Activated naive CD8-positive, alpha-beta T cell treated with anti-CD3 and anti-CD28 coated beads, Interleukin-2, amount 50 U/mL, for 24 hours (primary cell): ENCODE data around the gene CFAP92.
A peak's percentile ranks its signal among the peaks of the same experiment; 100 is the strongest.

Experiments used
- ATAC-seq: fragments of 150-1000 bp; cut with Tn5 transposase; one replicate; pipeline ENCODE4 v1.10.0; 2021
- DNase-seq: peaks from one replicate; pipeline ENCODE4 v3.0.0; 2021
- H3K27ac Mint-ChIP-seq: one replicate; pipeline ENCODE4 v1.8.0; 2021; ENCODE audit warnings: mild to moderate bottlenecking, mixed read lengths
- H3K27me3 Mint-ChIP-seq: one replicate; pipeline ENCODE4 v1.8.0; 2021; ENCODE audit warnings: mixed read lengths
- H3K36me3 Mint-ChIP-seq: one replicate; pipeline ENCODE4 v1.8.0; 2021; ENCODE audit warnings: low read depth, mixed read lengths
- H3K4me1 Mint-ChIP-seq: one replicate; pipeline ENCODE4 v1.8.0; 2021; ENCODE audit warnings: mixed read lengths
- H3K4me3 Mint-ChIP-seq: one replicate; pipeline ENCODE4 v1.8.0; 2021; ENCODE audit warnings: mild to moderate bottlenecking, moderate library complexity, mixed read lengths
- H3K9me3 Mint-ChIP-seq: one replicate; pipeline ENCODE4 v1.8.0; 2021; ENCODE audit warnings: mixed read lengths

The CFAP92 gene, protein sequence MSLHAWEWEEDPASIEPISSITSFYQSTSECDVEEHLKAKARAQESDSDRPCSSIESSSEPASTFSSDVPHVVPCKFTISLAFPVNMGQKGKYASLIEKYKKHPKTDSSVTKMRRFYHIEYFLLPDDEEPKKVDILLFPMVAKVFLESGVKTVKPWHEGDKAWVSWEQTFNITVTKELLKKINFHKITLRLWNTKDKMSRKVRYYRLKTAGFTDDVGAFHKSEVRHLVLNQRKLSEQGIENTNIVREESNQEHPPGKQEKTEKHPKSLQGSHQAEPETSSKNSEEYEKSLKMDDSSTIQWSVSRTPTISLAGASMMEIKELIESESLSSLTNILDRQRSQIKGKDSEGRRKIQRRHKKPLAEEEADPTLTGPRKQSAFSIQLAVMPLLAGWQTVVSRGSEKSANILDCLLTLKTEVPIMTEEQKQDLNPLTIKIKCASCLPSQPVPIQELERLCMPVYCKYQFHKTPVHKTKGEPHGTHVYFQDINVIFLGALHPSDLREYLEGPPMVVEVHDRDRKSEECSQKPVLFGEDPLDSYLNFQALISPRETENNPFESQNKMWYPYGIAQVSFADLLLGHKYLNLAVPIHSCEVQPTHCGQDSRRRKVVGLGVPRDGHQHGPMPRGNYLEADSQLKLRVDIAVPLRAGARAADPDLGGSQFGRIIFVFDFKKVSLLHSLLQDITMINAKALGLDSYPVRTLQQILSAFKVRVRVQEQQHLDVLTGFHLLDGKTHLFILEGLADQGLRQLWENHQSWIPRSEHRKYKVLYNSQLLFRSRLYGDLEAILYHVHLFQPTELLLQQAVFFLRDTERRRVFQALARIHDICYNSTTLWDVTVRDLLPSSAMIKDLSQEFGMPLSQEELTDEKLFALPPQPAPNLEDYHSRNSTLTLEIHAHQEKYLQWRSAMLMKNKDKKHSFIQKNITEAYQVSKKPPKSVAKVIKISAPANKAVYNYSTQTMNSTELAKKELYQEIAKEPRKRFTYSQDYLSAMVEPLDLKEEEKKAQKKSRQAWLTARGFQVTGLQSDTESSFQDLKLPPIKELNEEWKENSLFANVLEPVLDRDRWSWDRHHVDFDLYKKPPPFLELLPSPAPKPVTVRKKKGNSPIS

DNA sequence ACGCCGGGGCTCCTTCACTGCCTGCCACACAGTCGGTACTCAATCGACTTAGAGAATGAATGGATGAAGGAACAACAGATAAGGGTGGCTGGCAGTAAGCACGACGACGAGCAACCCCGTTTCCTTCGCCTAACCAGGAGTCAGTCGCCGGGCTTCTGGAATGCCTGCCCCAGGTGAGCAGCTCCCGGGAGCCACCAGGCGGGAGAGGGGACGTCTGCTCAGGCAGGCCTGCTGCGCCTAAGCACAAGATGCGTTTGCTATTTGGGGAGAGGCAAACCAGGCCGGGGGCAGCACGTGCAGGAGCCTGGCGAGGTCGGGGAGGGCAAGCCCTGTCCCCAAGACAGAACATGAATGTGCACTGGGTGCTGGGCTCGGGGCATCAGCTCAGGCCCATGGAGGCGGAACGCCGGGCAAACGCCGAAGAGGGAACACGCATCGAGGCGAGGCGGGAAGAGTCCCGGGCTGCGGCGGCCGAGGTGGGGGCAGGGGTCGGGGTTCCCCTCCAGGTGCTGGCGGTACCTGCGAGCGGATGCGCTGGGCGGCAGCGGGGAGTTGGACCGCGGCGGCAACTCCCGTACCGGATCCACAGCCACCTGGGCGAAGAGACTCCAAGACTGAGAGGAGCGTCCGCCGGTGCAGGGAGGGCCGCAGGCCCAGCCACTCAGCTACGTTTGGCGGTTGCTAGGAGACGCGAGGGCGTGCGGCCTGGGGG is at the start of gene CFAP92:
Gene CFAP92 (minus strand): TSS at position 616 of the 712 bp plus-strand sequence. CDS start 772 bp downstream, outside the sequence.
- no peak within 1 kb of the TSS for H3K27ac Mint-ChIP-seq
- peaks cover 24% of the 10 kb centered on the region for H3K4me1 Mint-ChIP-seq
- peak; percentile 92 for DNase-seq
- H3K36me3 Mint-ChIP-seq = no peaks in the 10 kb centered on the region
- H3K4me3 Mint-ChIP-seq = peak within 1 kb of the TSS; percentile 47
- ATAC-seq = peak; percentile 91
- H3K27me3 Mint-ChIP-seq = no peaks in the 10 kb centered on the region
- no peaks in the 10 kb centered on the region for H3K9me3 Mint-ChIP-seq

DNA sequence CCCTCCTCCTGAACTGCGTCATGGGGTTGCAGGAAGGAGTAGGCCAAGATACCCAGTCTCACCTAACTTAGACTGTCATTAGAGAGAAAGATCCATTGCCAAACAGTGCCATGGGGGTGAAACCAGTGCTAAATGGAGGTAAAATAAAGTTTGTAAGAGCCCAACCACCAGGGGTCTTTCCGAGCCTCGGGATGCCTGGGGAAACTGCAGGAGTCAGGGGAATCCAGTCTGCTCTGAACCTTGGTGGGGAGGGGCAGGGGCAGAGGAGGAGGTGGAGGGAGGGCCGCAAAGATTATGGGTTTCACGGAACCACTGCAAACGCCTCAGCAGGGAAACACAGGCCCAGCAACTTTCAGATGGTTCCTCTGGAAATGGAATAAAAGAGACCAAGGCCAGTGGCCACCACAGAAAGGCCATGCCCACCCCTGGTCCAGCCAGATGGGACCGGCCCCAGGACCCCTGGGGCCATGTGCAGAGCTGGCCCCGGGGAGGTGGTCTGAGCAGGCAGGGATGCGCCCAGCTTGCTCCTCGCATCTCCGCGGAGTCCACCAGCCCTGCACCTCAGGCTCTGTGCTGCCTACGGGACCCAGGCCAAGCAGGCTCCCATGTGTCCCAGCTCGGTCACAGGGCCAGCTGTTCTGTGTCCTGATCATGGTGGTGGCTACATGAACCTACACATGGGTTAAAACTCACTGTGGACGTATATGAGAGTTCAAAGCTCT is 46.9 kb upstream of the CFAP92 start:
- Mint-ChIP-seq H3K9me3 (no peaks in the 10 kb centered on the region), H3K36me3 (no peaks in the 10 kb centered on the region), H3K27ac (no peak overlapping the region), H3K27me3 (peaks cover 21% of the 10 kb centered on the region), H3K4me3 (no peak overlapping the region), H3K4me1 (peaks cover 5% of the 10 kb centered on the region)
- DNase-seq = no peak
- no peak for ATAC-seq

DNA sequence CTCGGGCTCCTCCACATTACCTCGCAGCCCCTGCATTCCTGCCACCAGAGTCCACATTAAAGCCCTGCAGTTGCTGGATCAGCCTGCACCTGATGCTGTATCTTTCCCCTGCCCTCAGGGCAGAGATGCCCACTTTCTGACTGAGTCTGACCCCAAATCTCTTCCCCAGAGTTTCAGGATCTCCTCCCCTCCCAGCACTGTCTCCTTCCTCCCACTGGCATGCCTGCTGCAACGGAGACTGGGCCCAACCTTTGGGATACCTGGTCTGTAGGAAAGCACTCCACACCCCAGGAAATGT is 46.1 kb upstream of the CFAP92 start:
- H3K27me3 Mint-ChIP-seq = peaks cover 21% of the 10 kb centered on the region
- no peaks in the 10 kb centered on the region for H3K9me3 Mint-ChIP-seq
- ATAC-seq (no peak), DNase-seq (no peak)
- H3K27ac Mint-ChIP-seq = no peak overlapping the region
- H3K4me3 Mint-ChIP-seq = no peak overlapping the region
- H3K36me3 Mint-ChIP-seq = no peaks in the 10 kb centered on the region
- H3K4me1 Mint-ChIP-seq = peaks cover 11% of the 10 kb centered on the region

DNA sequence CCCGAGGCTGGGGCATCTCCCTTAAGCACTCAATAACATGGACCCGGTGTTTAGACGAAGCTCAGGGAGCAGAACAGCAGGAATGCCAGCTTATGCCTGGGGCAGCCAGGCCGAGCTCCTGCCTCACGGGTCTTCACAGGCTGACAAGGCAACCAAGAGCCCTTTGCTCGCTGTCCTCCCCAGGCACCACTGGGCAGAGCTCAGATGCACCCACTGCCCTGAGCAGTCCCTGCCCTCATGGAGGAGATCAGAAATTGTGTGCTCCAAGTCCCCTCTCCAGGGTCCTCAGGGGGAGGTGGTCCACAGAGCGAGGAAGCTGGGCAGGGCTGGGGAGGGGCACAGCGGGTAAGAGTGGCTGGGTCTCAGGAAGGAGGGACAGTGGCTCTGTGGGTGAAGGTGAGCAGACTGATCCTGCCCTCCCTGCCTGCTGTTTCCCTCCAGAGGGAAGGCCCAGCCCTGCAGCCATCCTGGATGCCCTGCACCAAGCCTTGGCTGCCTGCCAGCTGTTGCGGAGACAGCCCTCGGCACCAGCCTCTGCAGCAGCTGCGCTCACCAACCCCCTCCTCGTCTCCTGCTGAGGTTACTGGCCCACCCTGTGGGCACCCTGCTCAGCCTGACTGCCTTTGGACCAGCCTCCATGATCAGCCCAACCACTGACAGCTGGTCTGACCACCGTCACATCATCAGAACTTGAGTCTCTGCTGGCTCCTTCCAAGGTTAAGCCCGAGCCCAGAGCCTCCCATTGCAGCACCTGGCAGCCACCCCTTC is 45.6 kb upstream of the CFAP92 start:
- Mint-ChIP-seq H3K27me3 (peaks cover 17% of the 10 kb centered on the region), H3K9me3 (no peaks in the 10 kb centered on the region), H3K4me1 (peaks cover 12% of the 10 kb centered on the region), H3K36me3 (no peaks in the 10 kb centered on the region), H3K4me3 (no peak overlapping the region), H3K27ac (no peak overlapping the region)
- DNase-seq (no peak), ATAC-seq (no peak)

DNA sequence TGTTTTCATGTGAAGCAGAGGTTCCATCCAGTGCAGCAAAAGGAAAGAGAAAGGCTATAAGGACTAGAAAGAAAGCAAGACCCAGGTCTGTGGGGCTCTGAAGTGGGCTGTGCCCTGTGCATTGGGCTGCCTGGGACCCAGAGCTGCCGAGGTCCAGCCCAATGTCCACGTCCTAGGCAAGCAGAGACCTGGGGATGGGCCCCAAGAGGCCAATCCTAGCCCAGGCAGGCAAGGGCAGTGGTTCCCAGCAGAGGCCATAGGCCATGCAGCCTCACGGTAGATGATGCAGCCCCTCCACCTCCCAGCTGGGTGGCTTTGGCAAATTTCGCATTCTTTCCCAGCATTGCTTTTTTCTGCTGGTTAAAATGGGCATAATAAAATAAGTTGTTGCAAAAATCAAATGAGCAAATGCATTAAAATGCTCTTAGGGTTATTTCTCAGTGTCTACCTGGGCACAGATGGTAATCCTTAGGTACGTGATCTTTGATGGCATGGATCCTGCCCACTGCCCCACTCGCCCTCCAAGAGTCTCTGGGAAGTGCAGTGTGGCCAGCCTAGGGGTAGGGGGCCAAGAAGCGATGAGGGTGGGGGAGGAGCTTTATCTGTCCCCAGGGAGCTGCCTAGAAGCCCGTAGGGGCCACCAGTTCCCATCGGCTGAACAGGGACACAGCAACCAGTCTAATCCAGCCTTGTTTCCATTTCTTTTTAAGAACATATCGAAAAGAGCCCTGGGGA is 44.4 kb upstream of the CFAP92 start:
- no peak overlapping the region for H3K27ac Mint-ChIP-seq
- no peaks in the 10 kb centered on the region for H3K9me3 Mint-ChIP-seq
- H3K4me3 Mint-ChIP-seq = no peak overlapping the region
- peaks cover 15% of the 10 kb centered on the region for H3K27me3 Mint-ChIP-seq
- no peak for ATAC-seq
- no peaks in the 10 kb centered on the region for H3K36me3 Mint-ChIP-seq
- peaks cover 12% of the 10 kb centered on the region for H3K4me1 Mint-ChIP-seq
- no peak for DNase-seq

DNA sequence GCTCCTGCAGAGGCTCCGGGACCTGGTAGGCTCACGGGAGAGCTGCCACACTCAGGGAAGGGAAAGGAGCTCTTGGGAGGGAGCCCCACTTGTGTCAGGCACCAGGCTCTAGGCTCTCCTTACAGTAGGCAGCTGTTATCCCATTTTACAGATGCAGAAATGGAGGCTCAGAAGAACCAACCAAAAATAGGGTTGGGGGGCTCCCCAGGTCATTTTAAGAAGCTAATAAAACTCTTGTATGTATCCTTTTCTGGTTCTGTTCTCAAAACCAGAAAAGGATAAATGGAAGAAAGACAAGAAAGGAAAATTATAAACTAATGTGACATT is 43.2 kb upstream of the CFAP92 start:
- no peaks in the 10 kb centered on the region for H3K9me3 Mint-ChIP-seq
- H3K27me3 Mint-ChIP-seq = peaks cover 9% of the 10 kb centered on the region
- H3K36me3 Mint-ChIP-seq = no peaks in the 10 kb centered on the region

DNA sequence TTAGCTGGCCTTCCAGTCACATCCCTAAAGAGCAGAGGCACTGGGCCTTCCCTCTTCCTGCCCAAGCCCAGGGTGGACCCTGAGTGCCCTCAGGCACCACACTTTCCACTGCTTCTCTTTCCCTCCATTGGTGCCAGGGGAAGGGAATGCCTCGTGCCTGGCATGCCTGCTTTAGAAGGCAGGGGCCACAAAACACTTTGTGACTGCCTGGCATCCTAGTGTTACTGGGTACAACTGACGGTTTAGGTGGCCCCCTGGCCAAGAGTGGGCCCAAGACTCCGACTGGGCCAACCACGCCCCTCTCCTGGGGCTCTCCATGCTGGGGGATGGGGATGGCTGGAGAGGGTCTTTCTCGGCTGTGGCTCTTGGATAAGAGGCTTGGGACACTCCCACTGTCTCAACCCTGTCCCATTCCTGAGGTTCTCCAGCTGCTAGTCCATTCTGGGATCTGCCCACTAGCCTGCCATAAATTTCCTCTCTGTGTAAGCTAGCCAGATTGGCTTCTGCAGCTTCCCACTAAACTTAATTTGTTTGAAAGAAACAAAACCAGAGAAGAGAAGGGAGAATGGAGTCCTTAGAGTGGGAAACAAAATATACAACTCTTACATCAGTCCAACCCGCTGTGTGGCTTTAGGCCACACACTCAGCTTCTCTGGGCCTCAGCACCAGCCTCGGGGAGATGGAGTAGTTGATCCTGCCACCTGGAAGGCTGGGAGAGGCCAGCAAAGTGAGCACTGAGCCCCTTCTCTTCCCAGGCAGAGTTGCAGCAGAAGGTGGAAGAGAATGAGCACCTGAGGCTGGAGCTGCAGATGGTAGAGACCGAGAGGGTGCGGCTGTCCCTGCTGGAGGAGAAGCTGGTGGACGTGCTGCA is 42.6 kb upstream of the CFAP92 start:
- no peak for ATAC-seq
- Mint-ChIP-seq H3K36me3 (no peaks in the 10 kb centered on the region), H3K9me3 (no peaks in the 10 kb centered on the region), H3K27me3 (peaks cover 9% of the 10 kb centered on the region), H3K27ac (no peak overlapping the region), H3K4me1 (peaks cover 12% of the 10 kb centered on the region), H3K4me3 (no peak overlapping the region)
- no peak for DNase-seq

More for the DNA sequence above, 43.2 kb upstream of the CFAP92 start:
- ATAC-seq (no peak), DNase-seq (no peak)
- Mint-ChIP-seq H3K4me3 (no peak overlapping the region), H3K4me1 (peaks cover 12% of the 10 kb centered on the region), H3K27ac (no peak overlapping the region)

DNA sequence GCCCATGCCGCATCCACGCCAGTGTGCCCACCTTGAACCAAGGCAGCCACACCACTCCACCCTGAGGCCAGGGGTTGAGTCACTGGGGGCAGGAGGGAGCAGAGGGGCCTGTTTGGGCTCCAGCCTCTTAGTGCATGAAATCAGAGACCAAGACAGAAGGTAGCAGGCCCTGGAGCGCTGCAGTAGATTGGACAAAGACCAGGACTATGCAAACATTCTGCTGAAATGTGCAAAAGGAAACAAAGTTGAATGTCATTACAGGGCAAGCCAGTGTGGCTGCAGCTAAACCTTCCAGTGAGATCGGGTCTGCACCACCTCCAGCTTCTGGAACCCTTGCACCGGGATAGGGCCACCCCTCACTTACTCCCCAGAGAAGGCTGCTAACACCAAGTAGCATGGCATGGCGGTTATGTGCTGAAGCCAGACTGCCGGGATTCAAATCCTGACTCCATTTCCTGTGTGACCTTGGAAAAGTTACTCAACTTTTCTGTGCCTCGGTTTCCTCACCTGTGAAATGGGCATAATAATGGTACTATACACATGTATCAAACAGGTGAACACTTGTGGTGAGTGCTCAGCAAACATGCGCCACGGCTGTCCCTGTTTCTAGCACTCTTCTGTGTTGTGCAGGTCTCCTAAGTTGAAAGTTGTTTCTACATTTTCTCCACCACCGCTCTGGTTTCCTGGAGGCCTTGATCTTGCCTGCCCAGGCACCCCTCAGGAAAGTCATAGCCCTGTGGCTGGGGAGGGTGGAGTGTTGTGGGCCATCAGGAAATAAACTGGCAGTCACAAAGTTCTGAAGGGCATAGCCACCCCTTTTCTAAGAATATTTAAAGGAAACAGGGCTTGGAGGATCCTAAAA is 41.7 kb upstream of the CFAP92 start:
- H3K36me3 Mint-ChIP-seq = no peaks in the 10 kb centered on the region
- no peaks in the 10 kb centered on the region for H3K9me3 Mint-ChIP-seq
- H3K27ac Mint-ChIP-seq = no peak overlapping the region
- DNase-seq (no peak), ATAC-seq (no peak)
- H3K4me1 Mint-ChIP-seq = peaks cover 12% of the 10 kb centered on the region
- no peak overlapping the region for H3K4me3 Mint-ChIP-seq
- H3K27me3 Mint-ChIP-seq = peaks cover 9% of the 10 kb centered on the region

DNA sequence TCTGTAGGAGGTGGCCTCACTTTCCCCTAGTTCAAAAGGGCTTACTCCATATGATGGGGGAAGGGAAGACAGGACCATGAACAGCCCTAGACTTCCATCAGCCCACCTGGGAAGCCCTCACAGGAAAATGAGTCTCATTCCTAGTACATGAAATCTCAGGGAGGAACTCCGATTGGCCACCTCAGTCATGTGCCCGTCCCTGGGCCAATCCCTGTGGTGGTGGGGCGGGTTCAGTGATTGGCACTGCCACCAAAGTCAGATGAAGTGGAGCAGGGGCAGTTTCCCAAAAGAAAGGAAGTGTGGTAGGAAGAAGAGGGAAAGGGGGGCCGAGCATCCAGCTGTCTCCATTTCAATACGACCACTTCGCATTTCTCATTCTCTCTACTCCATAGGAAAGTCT is 40.8 kb upstream of the CFAP92 start:
- Mint-ChIP-seq H3K9me3 (no peaks in the 10 kb centered on the region), H3K27me3 (peaks cover 1% of the 10 kb centered on the region), H3K4me3 (no peak overlapping the region), H3K4me1 (peaks cover 12% of the 10 kb centered on the region), H3K36me3 (no peaks in the 10 kb centered on the region), H3K27ac (no peak overlapping the region)
- peak; percentile 37 for ATAC-seq
- DNase-seq = no peak

DNA sequence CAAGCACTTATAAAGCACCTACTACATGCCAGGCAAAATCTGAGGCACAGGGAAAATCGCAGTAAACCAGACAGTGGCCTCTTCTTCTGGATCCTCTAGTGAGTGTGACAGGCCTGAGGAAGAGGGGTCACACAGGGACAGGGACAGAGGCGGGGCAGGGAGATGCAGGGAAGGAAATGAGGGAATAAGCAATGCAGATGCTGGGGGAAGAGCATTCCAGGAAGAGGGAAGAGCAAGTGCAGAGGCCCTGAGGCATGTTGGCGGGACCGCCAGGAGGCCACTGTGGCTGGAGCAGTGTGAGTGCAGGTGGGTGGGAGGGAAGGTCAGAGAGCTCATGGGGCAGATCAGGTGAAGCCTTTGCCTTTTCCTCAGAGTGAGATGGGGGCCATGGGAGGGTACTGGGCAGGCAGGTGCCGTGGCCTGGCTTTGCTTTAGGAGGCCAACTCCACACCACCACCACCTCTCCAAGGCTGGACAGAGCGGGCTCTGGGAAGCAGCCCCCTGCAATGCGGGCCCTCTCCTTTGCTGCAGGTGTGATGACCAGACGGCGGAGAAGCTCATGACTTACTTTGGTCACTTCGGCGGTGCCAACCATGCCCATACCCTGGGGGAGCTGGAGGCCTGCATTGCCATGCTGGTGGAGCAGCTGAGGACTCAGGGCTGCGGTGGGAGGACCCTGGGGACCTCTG is 39.9 kb upstream of the CFAP92 start:
- H3K9me3 Mint-ChIP-seq = no peaks in the 10 kb centered on the region
- H3K4me3 Mint-ChIP-seq = no peak overlapping the region
- peaks cover 1% of the 10 kb centered on the region for H3K27me3 Mint-ChIP-seq
- ATAC-seq (no peak), DNase-seq (no peak)
- H3K27ac Mint-ChIP-seq = no peak overlapping the region
- H3K4me1 Mint-ChIP-seq = peaks cover 12% of the 10 kb centered on the region
- H3K36me3 Mint-ChIP-seq = no peaks in the 10 kb centered on the region

DNA sequence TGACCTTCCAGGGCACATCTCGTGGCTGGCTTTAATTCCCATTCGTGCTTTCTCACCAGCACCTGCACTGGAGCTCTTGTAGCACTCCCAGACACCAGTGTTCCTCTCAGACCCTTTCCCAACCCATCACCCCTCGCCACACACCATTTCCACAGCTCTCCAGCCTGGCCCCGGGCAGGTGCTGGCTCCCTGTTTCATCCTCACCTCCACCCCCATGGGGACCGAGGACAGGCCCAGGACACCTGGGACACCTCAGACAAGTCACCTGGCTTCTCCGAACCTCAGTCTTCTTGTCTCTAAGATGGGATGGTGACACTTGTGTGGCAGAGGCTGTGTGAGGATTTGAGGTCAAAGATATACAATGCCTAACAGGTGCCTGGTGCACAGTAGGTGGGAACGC is 39.3 kb upstream of the CFAP92 start:
- Mint-ChIP-seq H3K9me3 (no peaks in the 10 kb centered on the region), H3K36me3 (no peaks in the 10 kb centered on the region), H3K4me1 (peaks cover 12% of the 10 kb centered on the region), H3K27ac (no peak overlapping the region), H3K27me3 (no peaks in the 10 kb centered on the region), H3K4me3 (no peak overlapping the region)
- ATAC-seq = no peak
- no peak for DNase-seq
